ENCODE data around the gene LYZ.

The LYZ gene

GRCh38 chr12:69355363-69356028 lies 7.3 kb downstream of the LYZ start:
- H3K4me3 ChIP-seq (ENCODE audit: low read length): no peak overlapping the region
- no peak for TF ChIP-seq CTCF (conservative IDR thresholded peaks at IDR 0.05; ENCODE audit: low read depth, low read length)
- no peak for DNase-seq (ENCODE audit: low read depth)

- no peak for TF ChIP-seq CTCF (conservative IDR thresholded peaks at IDR 0.05; ENCODE audit: low read depth, low read length)
- H3K4me3 ChIP-seq (ENCODE audit: low read length): peak within 1 kb of the TSS; percentile 80
- peak; percentile 66 for DNase-seq (ENCODE audit: low read depth)
These were observed 11.6 kb downstream of the LYZ start, which contains the start of gene YEATS4 for GRCh38 chr12:69359531-69360347. YEATS4 (plus strand) TSS chr12:69359743; CDS start chr12:69359973, 230 bp downstream.

- DNase-seq (ENCODE audit: low read depth): no peak
- no peak for TF ChIP-seq CTCF (conservative IDR thresholded peaks at IDR 0.05; ENCODE audit: low read depth, low read length)
- peak overlapping the region; percentile 80 for H3K4me3 ChIP-seq (ENCODE audit: low read length)
These were observed 12.1 kb downstream of the LYZ start for GRCh38 chr12:69360348-69360672.

GRCh38 chr12:69366796-69367195 lies 18.6 kb downstream of the LYZ start:
- no peak for TF ChIP-seq CTCF (conservative IDR thresholded peaks at IDR 0.05; ENCODE audit: low read depth, low read length)
- no peak for DNase-seq (ENCODE audit: low read depth)
- H3K4me3 ChIP-seq (ENCODE audit: low read length): no peak overlapping the region

- DNase-seq (ENCODE audit: low read depth): no peak
- no peak for TF ChIP-seq CTCF (conservative IDR thresholded peaks at IDR 0.05; ENCODE audit: low read depth, low read length)
These were observed 20.0 kb downstream of the LYZ start for GRCh38 chr12:69368171-69368570.

GRCh38 chr12:69383074-69383473 lies 34.9 kb downstream of the LYZ start:
- no peak for DNase-seq (ENCODE audit: low read depth)
- TF ChIP-seq CTCF (conservative IDR thresholded peaks at IDR 0.05; ENCODE audit: low read depth, low read length): no peak
- H3K4me3 ChIP-seq (ENCODE audit: low read length): no peak overlapping the region

More at GRCh38 chr12:69368171-69368570, 20.0 kb downstream of the LYZ start:
- no peak overlapping the region for H3K4me3 ChIP-seq (ENCODE audit: low read length)

- no peak for DNase-seq (ENCODE audit: low read depth)
- no peak overlapping the region for H3K4me3 ChIP-seq (ENCODE audit: low read length)
- no peak for TF ChIP-seq CTCF (conservative IDR thresholded peaks at IDR 0.05; ENCODE audit: low read depth, low read length)
These were observed 36.9 kb downstream of the LYZ start for GRCh38 chr12:69385038-69385437.
